GM12878 (cell line): ENCODE data around the gene HERPUD2. TPM values are rescaled to one million over a fixed set of nuclear protein-coding genes. Genes with fewer than 3 reads are reported as not detected.

Experiments used
- BMI1 ChIP-seq: fragments of 450-650 bp; IDR thresholded peaks from 2 replicates; pipeline ENCODE4 v1.6.1; 2016; ENCODE audit warnings: mild to moderate bottlenecking, moderate library complexity, borderline replicate concordance
- BRCA1 ChIP-seq: IDR thresholded peaks from 2 replicates; pipeline ENCODE4 v1.6.1; 2011; ENCODE audit warnings: low read depth, low read length, improper control_type of control experiment
- CEBPB ChIP-seq, 2 experiments: fragments of 150-350 bp in 1 of 2; IDR thresholded peaks; 2 replicates each; pipeline ENCODE4 v1.6.1; 2012 to 2014; ENCODE audit warnings: low read depth in 2 of 2, low read length in 2 of 2, borderline replicate concordance in 1 of 2, inconsistent platforms in 1 of 2
- EGR1 ChIP-seq, 2 experiments: IDR thresholded peaks; 1 replicate in 1 of 2; 2 replicates in 1 of 2; pipeline ENCODE4 v1.6.1; 2011 to 2012; ENCODE audit warnings: low read depth in 2 of 2, low read length in 2 of 2, borderline replicate concordance in 1 of 2, mild to moderate bottlenecking in 1 of 2, moderate library complexity in 1 of 2
- HCFC1 ChIP-seq: fragments of 150-350 bp; IDR thresholded peaks from 2 replicates; pipeline ENCODE4 v1.6.1; 2014; ENCODE audit warnings: low read length
- HDAC2 ChIP-seq: fragments of 200-600 bp; sonication (generic); IDR thresholded peaks from 2 replicates; pipeline ENCODE4 v1.6.1; 2017
- IKZF2 ChIP-seq, 2 experiments: fragments of 450-650 bp; IDR thresholded peaks; 2 replicates each; pipeline ENCODE4 v1.6.1; 2017; ENCODE audit warnings: mild to moderate bottlenecking in 2 of 2, moderate library complexity in 2 of 2
- LARP7 ChIP-seq: fragments of 450-650 bp; IDR thresholded peaks from 2 replicates; pipeline ENCODE4 v1.6.1; 2017; ENCODE audit warnings: mild to moderate bottlenecking
- MEF2A ChIP-seq: IDR thresholded peaks from 2 replicates; pipeline ENCODE4 v1.6.1; 2011; ENCODE audit warnings: low read depth, mild to moderate bottlenecking, low read length, moderate library complexity; ENCODE audit not compliant: insufficient read depth
- MTA2 ChIP-seq: fragments of 450-650 bp; IDR thresholded peaks from 2 replicates; pipeline ENCODE4 v1.6.1; 2016; ENCODE audit warnings: low read depth, mild to moderate bottlenecking, moderate library complexity
- MXI1 ChIP-seq: fragments of 150-350 bp; IDR thresholded peaks from 2 replicates; pipeline ENCODE4 v1.6.1; 2011; ENCODE audit warnings: low read depth, mild to moderate bottlenecking, inconsistent platforms, low read length, improper control_type of control experiment
- MYB ChIP-seq: fragments of 150-350 bp; IDR thresholded peaks from 2 replicates; pipeline ENCODE4 v1.6.1; 2014; ENCODE audit warnings: mild to moderate bottlenecking, low read depth, low read length, borderline replicate concordance
- NR2C1 ChIP-seq: fragments of 450-650 bp; IDR thresholded peaks from 2 replicates; pipeline ENCODE4 v1.6.1; 2017; ENCODE audit warnings: antibody characterized with exemption, mild to moderate bottlenecking, moderate library complexity
- RCOR1 ChIP-seq: conservative IDR thresholded peaks from 2 replicates; pipeline ENCODE4 v1.6.1; 2012; ENCODE audit warnings: low read depth, low read length, improper control_type of control experiment
- SREBF1 ChIP-seq: IDR thresholded peaks from 2 replicates; pipeline ENCODE4 v1.6.1; 2012; ENCODE audit warnings: mild to moderate bottlenecking, low read length
- TCF3 ChIP-seq: IDR thresholded peaks from 2 replicates; pipeline ENCODE4 v1.6.1; 2012; ENCODE audit warnings: low read depth, mild to moderate bottlenecking, low read length, borderline replicate concordance; ENCODE audit not compliant: insufficient read depth
- ZBED1 ChIP-seq: IDR thresholded peaks from 2 replicates; pipeline ENCODE4 v1.6.1; 2016; ENCODE audit warnings: borderline replicate concordance
- polyA plus RNA-seq, 11 experiments: library from polyadenylated mRNA; depleted of rRNA in 4 of 11; unstranded in 6 of 11; stranded (reverse) in 5 of 11; fragments of >200 nt; fragmentation: Nextera tagmentation in 4 of 11; fragmentation: Illumina TruSeq in 1 of 11; extraction: Ambion mirVana in 4 of 11; extraction: Trizol in 1 of 11; gene quantifications; 1 replicate in 1 of 11; 2 replicates in 10 of 11; pipeline versions ENCODE4 v1.2.1 to v1.2.3, GENCODE V29; 2011 to 2016; ENCODE audit warnings: inconsistent platforms in 2 of 11, missing spikeins in 2 of 11, low read depth in 1 of 11
- total RNA-seq, 4 experiments: library from RNA; depleted of rRNA in 3 of 4; stranded (reverse); fragments of >200 nt in 3 of 4; fragmentation: Illumina TruSeq in 1 of 4; extraction: Trizol in 1 of 4; gene quantifications; 2 replicates each; pipeline versions ENCODE4 v1.2.1 to v1.2.3, GENCODE V29; 2013 to 2021
- TF ChIP-seq, protein P1 (sequence below): fragments of 450-650 bp; IDR thresholded peaks from 2 replicates; pipeline ENCODE4 v1.6.1; 2017; ENCODE audit warnings: borderline replicate concordance
- TF ChIP-seq, protein P2 (sequence below): fragments of 450-650 bp; IDR thresholded peaks from 2 replicates; pipeline ENCODE4 v1.6.1; 2018; ENCODE audit warnings: mild to moderate bottlenecking, low read depth, moderate library complexity; ENCODE audit not compliant: partially characterized antibody
- TF ChIP-seq, protein P3 (sequence below): IDR thresholded peaks from 2 replicates; pipeline ENCODE4 v1.6.1; 2012; ENCODE audit warnings: improper control_type of control experiment, low read depth, low read length; ENCODE audit not compliant: insufficient replicate concordance

HERPUD2 gene
- total and polyA plus RNA-seq, 10 of the 15 experiments (the other 5 are each of a cell fraction or from before 2014, with no cell fraction given) = 4.7 to 69.6 (median 13.9) TPM

DNA sequence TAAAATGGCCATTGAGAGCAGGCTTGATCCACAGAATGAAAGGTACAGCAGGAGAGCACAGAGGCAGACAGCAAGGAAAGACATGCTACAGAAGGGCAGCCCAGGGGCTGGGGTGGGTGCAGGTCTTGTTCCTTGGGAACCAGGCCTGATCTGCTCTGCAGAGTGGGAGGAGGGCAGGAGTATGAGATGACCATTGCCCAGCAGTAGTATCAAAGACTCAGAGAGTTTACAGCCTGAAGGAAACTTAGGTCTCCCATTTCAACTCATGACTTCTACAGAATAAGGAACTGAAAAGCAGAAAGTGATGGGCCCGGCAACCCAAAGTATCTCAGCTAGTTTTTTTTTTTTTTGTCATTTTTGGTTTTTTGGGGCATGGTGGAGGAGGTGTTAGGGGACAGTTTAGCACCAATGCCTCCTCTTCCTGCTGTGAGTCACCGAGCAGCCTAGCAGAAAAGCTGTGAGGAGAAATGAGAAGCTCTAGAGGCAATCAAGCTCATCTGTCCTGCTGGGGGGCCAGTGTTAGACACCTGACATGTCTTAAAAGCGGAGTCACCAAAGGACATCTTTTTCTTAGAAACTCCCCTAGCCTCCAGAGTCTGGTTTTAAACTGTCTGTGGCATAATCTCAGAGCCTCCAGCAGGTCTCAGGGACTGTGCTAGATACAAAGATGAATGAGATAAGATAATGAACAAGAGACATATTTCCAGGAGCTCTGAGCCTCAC lies 34.3 kb upstream of the HERPUD2 start (continued):
- TF ChIP-seq MXI1 (peak; percentile 90), HCFC1 (no peak), HDAC2 (no peak), SREBF1 (no peak), MEF2A (peak; percentile 70), CEBPB (IDR thresholded peaks at IDR 0.05; ENCODE audit: borderline replicate concordance in 1 of 2, low read depth in 2 of 2, low read length in 2 of 2) (no peak), BRCA1 (no peak), IKZF2 (IDR thresholded peaks at IDR 0.05) (peak; percentile 60 to 73; a peak in 3 of 4 replicates), LARP7 (peak; percentile 34; the same call in 1 of the 2 replicates), TCF3 (no peak), MYB (peak; percentile 95), NR2C1 (no peak), BMI1 (peak; percentile 66; the same call in 1 of the 2 replicates), MTA2 (peak; percentile 94), ZBED1 (peak; percentile 39; the same call in 1 of the 2 replicates), RCOR1 (peak; percentile 95; the same call in 1 of the 2 replicates), EGR1 (IDR thresholded peaks at IDR 0.05; ENCODE audit: borderline replicate concordance in 1 of 2, low read depth in 2 of 2, low read length in 2 of 2) (no peak)
- TF ChIP-seq, protein P1, sequence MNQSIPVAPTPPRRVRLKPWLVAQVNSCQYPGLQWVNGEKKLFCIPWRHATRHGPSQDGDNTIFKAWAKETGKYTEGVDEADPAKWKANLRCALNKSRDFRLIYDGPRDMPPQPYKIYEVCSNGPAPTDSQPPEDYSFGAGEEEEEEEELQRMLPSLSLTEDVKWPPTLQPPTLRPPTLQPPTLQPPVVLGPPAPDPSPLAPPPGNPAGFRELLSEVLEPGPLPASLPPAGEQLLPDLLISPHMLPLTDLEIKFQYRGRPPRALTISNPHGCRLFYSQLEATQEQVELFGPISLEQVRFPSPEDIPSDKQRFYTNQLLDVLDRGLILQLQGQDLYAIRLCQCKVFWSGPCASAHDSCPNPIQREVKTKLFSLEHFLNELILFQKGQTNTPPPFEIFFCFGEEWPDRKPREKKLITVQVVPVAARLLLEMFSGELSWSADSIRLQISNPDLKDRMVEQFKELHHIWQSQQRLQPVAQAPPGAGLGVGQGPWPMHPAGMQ = no peak; the same call in 1 of the 2 replicates
- TF ChIP-seq, protein P2, sequence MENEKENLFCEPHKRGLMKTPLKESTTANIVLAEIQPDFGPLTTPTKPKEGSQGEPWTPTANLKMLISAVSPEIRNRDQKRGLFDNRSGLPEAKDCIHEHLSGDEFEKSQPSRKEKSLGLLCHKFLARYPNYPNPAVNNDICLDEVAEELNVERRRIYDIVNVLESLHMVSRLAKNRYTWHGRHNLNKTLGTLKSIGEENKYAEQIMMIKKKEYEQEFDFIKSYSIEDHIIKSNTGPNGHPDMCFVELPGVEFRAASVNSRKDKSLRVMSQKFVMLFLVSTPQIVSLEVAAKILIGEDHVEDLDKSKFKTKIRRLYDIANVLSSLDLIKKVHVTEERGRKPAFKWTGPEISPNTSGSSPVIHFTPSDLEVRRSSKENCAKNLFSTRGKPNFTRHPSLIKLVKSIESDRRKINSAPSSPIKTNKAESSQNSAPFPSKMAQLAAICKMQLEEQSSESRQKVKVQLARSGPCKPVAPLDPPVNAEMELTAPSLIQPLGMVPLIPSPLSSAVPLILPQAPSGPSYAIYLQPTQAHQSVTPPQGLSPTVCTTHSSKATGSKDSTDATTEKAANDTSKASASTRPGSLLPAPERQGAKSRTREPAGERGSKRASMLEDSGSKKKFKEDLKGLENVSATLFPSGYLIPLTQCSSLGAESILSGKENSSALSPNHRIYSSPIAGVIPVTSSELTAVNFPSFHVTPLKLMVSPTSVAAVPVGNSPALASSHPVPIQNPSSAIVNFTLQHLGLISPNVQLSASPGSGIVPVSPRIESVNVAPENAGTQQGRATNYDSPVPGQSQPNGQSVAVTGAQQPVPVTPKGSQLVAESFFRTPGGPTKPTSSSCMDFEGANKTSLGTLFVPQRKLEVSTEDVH = peak; percentile 62
- TF ChIP-seq, protein P3, sequence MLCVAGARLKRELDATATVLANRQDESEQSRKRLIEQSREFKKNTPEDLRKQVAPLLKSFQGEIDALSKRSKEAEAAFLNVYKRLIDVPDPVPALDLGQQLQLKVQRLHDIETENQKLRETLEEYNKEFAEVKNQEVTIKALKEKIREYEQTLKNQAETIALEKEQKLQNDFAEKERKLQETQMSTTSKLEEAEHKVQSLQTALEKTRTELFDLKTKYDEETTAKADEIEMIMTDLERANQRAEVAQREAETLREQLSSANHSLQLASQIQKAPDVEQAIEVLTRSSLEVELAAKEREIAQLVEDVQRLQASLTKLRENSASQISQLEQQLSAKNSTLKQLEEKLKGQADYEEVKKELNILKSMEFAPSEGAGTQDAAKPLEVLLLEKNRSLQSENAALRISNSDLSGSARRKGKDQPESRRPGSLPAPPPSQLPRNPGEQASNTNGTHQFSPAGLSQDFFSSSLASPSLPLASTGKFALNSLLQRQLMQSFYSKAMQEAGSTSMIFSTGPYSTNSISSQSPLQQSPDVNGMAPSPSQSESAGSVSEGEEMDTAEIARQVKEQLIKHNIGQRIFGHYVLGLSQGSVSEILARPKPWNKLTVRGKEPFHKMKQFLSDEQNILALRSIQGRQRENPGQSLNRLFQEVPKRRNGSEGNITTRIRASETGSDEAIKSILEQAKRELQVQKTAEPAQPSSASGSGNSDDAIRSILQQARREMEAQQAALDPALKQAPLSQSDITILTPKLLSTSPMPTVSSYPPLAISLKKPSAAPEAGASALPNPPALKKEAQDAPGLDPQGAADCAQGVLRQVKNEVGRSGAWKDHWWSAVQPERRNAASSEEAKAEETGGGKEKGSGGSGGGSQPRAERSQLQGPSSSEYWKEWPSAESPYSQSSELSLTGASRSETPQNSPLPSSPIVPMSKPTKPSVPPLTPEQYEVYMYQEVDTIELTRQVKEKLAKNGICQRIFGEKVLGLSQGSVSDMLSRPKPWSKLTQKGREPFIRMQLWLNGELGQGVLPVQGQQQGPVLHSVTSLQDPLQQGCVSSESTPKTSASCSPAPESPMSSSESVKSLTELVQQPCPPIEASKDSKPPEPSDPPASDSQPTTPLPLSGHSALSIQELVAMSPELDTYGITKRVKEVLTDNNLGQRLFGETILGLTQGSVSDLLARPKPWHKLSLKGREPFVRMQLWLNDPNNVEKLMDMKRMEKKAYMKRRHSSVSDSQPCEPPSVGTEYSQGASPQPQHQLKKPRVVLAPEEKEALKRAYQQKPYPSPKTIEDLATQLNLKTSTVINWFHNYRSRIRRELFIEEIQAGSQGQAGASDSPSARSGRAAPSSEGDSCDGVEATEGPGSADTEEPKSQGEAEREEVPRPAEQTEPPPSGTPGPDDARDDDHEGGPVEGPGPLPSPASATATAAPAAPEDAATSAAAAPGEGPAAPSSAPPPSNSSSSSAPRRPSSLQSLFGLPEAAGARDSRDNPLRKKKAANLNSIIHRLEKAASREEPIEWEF = peak; percentile 36
